Measurements from ENCODE around the gene MBD4.

- TF ChIP-seq CTCF (IDR thresholded peaks at IDR 0.05) (no peak), EZH2 (IDR thresholded peaks at IDR 0.05; ENCODE audit: borderline replicate concordance, insufficient read depth, low read depth, low read length, poor library complexity, severe bottlenecking) (no peak)
These were observed 21.9 kb upstream of the MBD4 start for GRCh38 chr3:129461461-129462146.
